Parathyroid adenoma (tissue), 2 donors: ENCODE measurements around the gene CCKAR.

Source experiments
- H2AFZ ChIP-seq: fragments of 300-600 bp; sonication (generic); one replicate; pipeline ENCODE4 v1.7.0; 2017; ENCODE audit warnings: antibody characterized with exemption, mild to moderate bottlenecking
- H3K27ac ChIP-seq: fragments of 300-600 bp; sonication (generic); one replicate; pipeline ENCODE4 v1.7.0; 2017
- H3K27me3 ChIP-seq: fragments of 300-600 bp; sonication (generic); one replicate; pipeline ENCODE4 v1.7.0; 2017; ENCODE audit warnings: low read length; ENCODE audit not compliant: control insufficient read depth, insufficient read depth
- H3K36me3 ChIP-seq: fragments of 300-600 bp; sonication (generic); one replicate; pipeline ENCODE4 v1.7.0; 2017; ENCODE audit warnings: low read length; ENCODE audit not compliant: control insufficient read depth, insufficient read depth
- H3K4me1 ChIP-seq: fragments of 300-600 bp; sonication (generic); one replicate; pipeline ENCODE4 v1.7.0; 2017; ENCODE audit warnings: control low read depth
- H3K4me2 ChIP-seq: fragments of 300-600 bp; sonication (generic); one replicate; pipeline ENCODE4 v1.7.0; 2017; ENCODE audit warnings: low read length
- H3K4me3 ChIP-seq: fragments of 300-600 bp; sonication (generic); one replicate; pipeline ENCODE4 v1.7.0; 2017; ENCODE audit warnings: low read depth, low read length
- H3K79me2 ChIP-seq: fragments of 300-600 bp; sonication (generic); one replicate; pipeline ENCODE4 v1.7.0; 2017; ENCODE audit warnings: control low read depth
- H3K9ac ChIP-seq: fragments of 300-600 bp; sonication (generic); one replicate; pipeline ENCODE4 v1.7.0; 2017; ENCODE audit warnings: mild to moderate bottlenecking
- H3K9me3 ChIP-seq: fragments of 300-600 bp; sonication (generic); one replicate; pipeline ENCODE4 v1.7.0; 2017; ENCODE audit warnings: low read length; ENCODE audit not compliant: control insufficient read depth
- TF ChIP-seq, protein P1 (sequence below): fragments of 300-600 bp; sonication (generic); IDR thresholded peaks from one replicate; pipeline ENCODE4 v1.7.0; 2017; ENCODE audit warnings: antibody characterized with exemption, mild to moderate bottlenecking
- donor health status: primary hyperparathyroidism.

Gene CCKAR

DNA sequence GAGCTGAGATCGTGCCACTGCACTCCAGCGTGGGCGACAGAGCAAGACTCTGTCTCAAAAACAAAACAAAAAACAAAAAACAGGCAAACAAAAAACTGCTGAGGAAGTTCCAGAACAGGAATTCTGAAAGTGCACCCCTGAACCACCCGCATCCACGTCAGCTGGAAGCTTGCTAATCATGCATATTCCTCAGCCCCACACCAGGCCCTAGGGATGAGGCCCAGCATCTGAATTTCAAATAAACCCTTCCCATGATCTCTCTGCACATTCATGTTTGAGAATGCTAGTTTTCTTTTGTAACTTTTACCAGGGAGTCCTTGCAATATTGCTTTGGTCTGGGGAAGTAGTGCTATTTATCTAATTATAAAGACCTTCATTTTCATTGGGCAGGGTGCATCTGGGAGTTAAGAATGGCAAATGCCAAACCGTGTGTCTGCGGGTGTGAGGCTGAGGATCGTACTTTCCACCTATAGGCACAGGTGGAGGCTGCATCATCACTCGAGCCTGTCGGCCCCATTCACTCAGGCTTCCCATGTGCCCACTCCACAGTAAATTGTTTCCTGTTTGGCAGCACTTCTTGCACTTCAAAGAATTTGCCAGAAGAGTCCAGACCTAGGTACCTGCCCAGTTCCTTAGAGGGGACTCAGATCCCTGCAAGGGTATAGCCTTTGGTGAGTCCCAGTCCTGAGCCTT, 23.6 kb downstream of the CCKAR start:
- no peaks in the 10 kb centered on the region for H3K9me3 ChIP-seq
- H3K4me3 ChIP-seq: no peak overlapping the region
- no peaks in the 10 kb centered on the region for H3K36me3 ChIP-seq
- TF ChIP-seq, protein P1, sequence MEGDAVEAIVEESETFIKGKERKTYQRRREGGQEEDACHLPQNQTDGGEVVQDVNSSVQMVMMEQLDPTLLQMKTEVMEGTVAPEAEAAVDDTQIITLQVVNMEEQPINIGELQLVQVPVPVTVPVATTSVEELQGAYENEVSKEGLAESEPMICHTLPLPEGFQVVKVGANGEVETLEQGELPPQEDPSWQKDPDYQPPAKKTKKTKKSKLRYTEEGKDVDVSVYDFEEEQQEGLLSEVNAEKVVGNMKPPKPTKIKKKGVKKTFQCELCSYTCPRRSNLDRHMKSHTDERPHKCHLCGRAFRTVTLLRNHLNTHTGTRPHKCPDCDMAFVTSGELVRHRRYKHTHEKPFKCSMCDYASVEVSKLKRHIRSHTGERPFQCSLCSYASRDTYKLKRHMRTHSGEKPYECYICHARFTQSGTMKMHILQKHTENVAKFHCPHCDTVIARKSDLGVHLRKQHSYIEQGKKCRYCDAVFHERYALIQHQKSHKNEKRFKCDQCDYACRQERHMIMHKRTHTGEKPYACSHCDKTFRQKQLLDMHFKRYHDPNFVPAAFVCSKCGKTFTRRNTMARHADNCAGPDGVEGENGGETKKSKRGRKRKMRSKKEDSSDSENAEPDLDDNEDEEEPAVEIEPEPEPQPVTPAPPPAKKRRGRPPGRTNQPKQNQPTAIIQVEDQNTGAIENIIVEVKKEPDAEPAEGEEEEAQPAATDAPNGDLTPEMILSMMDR: no peak
- no peaks in the 10 kb centered on the region for H3K79me2 ChIP-seq
- no peak overlapping the region for H2AFZ ChIP-seq
- no peak overlapping the region for H3K9ac ChIP-seq
- no peak overlapping the region for H3K4me2 ChIP-seq
- no peak overlapping the region for H3K27ac ChIP-seq
- no peaks in the 10 kb centered on the region for H3K27me3 ChIP-seq
- H3K4me1 ChIP-seq: no peaks in the 10 kb centered on the region

DNA sequence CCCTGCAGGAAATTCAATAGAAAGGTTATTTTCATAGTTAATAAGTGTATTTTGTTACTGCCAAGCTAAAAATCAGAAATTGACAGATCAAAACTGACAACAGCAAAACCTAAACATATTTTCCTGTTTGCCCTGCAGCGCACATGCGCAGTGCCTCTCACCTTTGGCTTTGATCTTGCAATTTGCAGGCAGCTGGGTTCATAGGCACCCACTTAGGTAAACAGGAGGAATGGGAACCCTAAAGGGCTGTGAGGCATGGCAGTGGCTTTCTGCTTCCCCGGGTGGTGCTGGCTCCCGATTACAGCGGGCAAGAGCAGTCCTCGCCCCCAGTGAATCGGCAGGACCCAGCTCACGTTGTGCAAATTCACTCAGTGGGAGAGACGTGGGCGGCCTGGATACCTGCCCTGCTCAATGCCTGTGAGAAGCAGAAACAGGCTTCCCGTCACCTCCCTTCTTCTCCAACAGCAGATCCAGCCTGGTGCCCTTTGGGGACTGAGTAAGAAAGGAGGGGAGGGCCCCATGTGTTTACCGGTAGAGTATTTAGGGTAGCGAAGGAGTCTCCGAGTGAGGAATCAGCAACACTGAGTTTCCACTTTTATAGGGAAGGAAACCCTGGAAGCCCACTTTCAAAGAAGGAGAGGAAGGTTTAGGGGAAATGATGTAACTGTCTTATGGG, 25.7 kb downstream of the CCKAR start:
- H3K4me3 ChIP-seq: no peak overlapping the region
- no peaks in the 10 kb centered on the region for H3K27me3 ChIP-seq
- TF ChIP-seq, protein P1: no peak
- H3K79me2 ChIP-seq: no peaks in the 10 kb centered on the region
- H3K9ac ChIP-seq: no peak overlapping the region
- no peaks in the 10 kb centered on the region for H3K36me3 ChIP-seq
- H3K27ac ChIP-seq: no peak overlapping the region
- no peak overlapping the region for H3K4me2 ChIP-seq
- H3K4me1 ChIP-seq: no peaks in the 10 kb centered on the region
- no peak overlapping the region for H2AFZ ChIP-seq
- no peaks in the 10 kb centered on the region for H3K9me3 ChIP-seq

DNA sequence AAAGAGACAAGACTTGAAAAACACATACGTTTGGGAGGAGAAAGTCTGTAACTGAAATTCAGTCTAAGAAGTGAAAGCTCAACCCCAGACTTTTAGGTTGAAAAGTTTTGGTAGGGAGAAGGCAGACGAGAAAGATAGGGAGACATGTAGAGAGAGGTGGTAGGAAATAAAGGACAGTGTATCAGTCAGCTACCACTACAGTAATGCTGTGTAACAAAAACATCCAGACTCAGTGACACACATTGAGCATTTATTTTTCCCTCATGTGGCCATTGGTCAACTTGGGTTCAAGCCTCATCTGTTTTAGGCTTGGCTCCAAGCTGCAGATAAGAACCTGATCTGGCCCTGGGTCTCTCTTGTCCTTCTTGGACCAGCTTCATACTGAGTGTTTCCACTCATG, 26.9 kb downstream of the CCKAR start:
- no peaks in the 10 kb centered on the region for H3K79me2 ChIP-seq
- TF ChIP-seq, protein P1: no peak
- no peak overlapping the region for H3K9ac ChIP-seq
- H3K4me2 ChIP-seq: no peak overlapping the region
- H3K36me3 ChIP-seq: no peaks in the 10 kb centered on the region
- no peak overlapping the region for H3K27ac ChIP-seq
- H3K4me3 ChIP-seq: no peak overlapping the region
- no peak overlapping the region for H2AFZ ChIP-seq
- no peaks in the 10 kb centered on the region for H3K27me3 ChIP-seq
- no peaks in the 10 kb centered on the region for H3K4me1 ChIP-seq
- no peaks in the 10 kb centered on the region for H3K9me3 ChIP-seq

DNA sequence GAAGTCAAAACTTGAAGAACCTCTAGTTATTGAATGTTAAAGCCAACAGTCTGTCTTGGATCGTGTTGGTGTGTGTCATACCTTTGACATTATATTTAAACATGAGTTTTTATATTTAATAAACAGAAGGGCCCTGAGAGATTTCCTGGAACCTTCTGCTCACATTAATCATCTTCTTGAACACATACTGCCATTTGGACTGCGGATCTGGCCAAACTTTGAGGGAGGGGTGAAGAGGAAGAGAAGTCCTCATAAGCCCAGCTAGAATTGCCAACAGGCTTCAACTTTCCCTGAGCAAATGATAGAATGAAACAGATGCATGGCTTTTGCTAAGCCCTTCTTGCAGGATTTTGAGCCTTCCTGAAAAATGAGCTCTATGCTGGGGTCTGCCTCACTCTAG, 27.4 kb downstream of the CCKAR start:
- Histone ChIP-seq H3K9me3 (no peaks in the 10 kb centered on the region), H3K27ac (no peak overlapping the region)

More for the DNA sequence above, 27.4 kb downstream of the CCKAR start:
- Histone ChIP-seq H3K4me2 (no peak overlapping the region), H3K4me3 (no peak overlapping the region), H2AFZ (no peak overlapping the region), H3K27me3 (no peaks in the 10 kb centered on the region), H3K79me2 (no peaks in the 10 kb centered on the region), H3K36me3 (no peaks in the 10 kb centered on the region), H3K4me1 (no peaks in the 10 kb centered on the region), H3K9ac (no peak overlapping the region)
- TF ChIP-seq, protein P1: no peak
